Panc1 (cell line): ENCODE measurements around the gene CD226. TPM values are rescaled to one million over a fixed set of nuclear protein-coding genes. Genes with fewer than 3 reads are reported as not detected.
"Not testable (repeated sequence)": the region's sequence is repeated elsewhere in the genome, so short reads cannot be mapped to it uniquely, and the experiment has no call there.

Experiments used
- ATAC-seq: fragments of 200-7000 bp; cut with Tn5 transposase; 2 replicates; pipeline ENCODE4 v1.9.1; 2020; ENCODE audit warnings: mild to moderate bottlenecking, moderate library complexity
- BruUV-seq: library from RNA; stranded (reverse); fragments of 400-500 nt; replicated peaks from 2 replicates; lab custom pipeline; 2021; lab: Mats Ljungman, UMichigan
- CTCF ChIA-PET: fragments of 300-600 bp; sonication (Branson Sonifier 250); formaldehyde crosslinking; loops from one replicate; lab custom pipeline; 2022; ENCODE audit warnings: antibody characterized with exemption; lab: Charles Lee
- POLR2A ChIA-PET: fragments of 300-600 bp; sonication (Branson Sonifier 250); formaldehyde crosslinking; loops from one replicate; lab custom pipeline; 2022; ENCODE audit warnings: antibody characterized with exemption; lab: Charles Lee
- DNase-seq: peaks from one replicate; pipeline ENCODE4 v3.0.0-alpha.2; 2010; ENCODE audit warnings: low read depth, low spot score
- H3K27ac ChIP-seq: 2 replicates; pipeline ENCODE4 v1.5.1; 2011; ENCODE audit warnings: mild to moderate bottlenecking, low read length, inconsistent platforms
- H3K27me3 ChIP-seq: fragments of 200-500 bp; sonication (Bioruptor generic); 2 replicates; pipeline ENCODE4 v1.6.0; 2014; ENCODE audit warnings: low read length, inconsistent platforms; ENCODE audit not compliant: control insufficient read depth, insufficient read depth
- H3K36me3 ChIP-seq: fragments of 200-500 bp; sonication (Bioruptor generic); 2 replicates; pipeline ENCODE4 v1.5.1; 2014; ENCODE audit warnings: inconsistent platforms, mild to moderate bottlenecking, low read length, moderate library complexity; ENCODE audit not compliant: control insufficient read depth, insufficient read depth
- H3K4me1 ChIP-seq: 2 replicates; pipeline ENCODE4 v1.5.1; 2011; ENCODE audit warnings: inconsistent platforms, mild to moderate bottlenecking, low read length, moderate library complexity; ENCODE audit not compliant: control insufficient read depth, insufficient read depth
- H3K4me3 ChIP-seq, 2 experiments: 2 replicates each; pipeline ENCODE4 v1.5.1; 2011 to 2012; ENCODE audit warnings: low read depth in 2 of 2, low read length in 2 of 2, mild to moderate bottlenecking in 2 of 2, inconsistent platforms in 1 of 2, moderate library complexity in 1 of 2
- H3K9me3 ChIP-seq: fragments of 200-500 bp; sonication (Bioruptor generic); 2 replicates; pipeline ENCODE4 v1.5.1; 2014; ENCODE audit warnings: low read depth, mild to moderate bottlenecking, inconsistent platforms, low read length, moderate library complexity; ENCODE audit not compliant: control insufficient read depth, insufficient read depth
- POLR2AphosphoS5 ChIP-seq: IDR thresholded peaks from 2 replicates; pipeline ENCODE4 v1.6.1; 2012; ENCODE audit warnings: mild to moderate bottlenecking, low read depth, low read length, moderate library complexity
- REST ChIP-seq, 2 experiments: IDR thresholded peaks; 2 replicates each; pipeline ENCODE4 v1.6.1; 2011 to 2012; ENCODE audit warnings: low read depth in 2 of 2, control low read depth in 1 of 2, low read length in 1 of 2, mild to moderate bottlenecking in 1 of 2, moderate library complexity in 1 of 2; ENCODE audit not compliant: insufficient read depth in 1 of 2
- SIN3A ChIP-seq: IDR thresholded peaks from 2 replicates; pipeline ENCODE4 v1.6.1; 2012; ENCODE audit warnings: low read depth, mild to moderate bottlenecking, low read length, moderate library complexity, borderline replicate concordance; ENCODE audit not compliant: insufficient read depth
- TCF7L2 ChIP-seq: IDR thresholded peaks from 2 replicates; pipeline ENCODE4 v1.6.1; 2011; ENCODE audit warnings: mild to moderate bottlenecking, low read depth, low read length, inconsistent platforms
- in situ Hi-C: cut with HindIII; loops from 2 replicates; pipeline ENCODE4 v1.10.0; 2016; ENCODE audit warnings: low sequenced_read_pairs, low pct_unique_long_range_greater_than_20kb
- intact Hi-C: fragments of 100-400 bp; cut with micrococcal nuclease; formaldehyde crosslinking; loops from one replicate; pipeline ENCODE4 v1.10.0; 2022; ENCODE audit not compliant: unreplicated experiment
- total RNA-seq: library from RNA; stranded (reverse); gene quantifications from one replicate; pipeline ENCODE4 v1.2.1, GENCODE V29; 2021; ENCODE audit not compliant: unreplicated experiment
- TF ChIP-seq, protein P1 (sequence below): fragments of 450-650 bp; IDR thresholded peaks from 2 replicates; pipeline ENCODE4 v1.5.1; 2017; ENCODE audit warnings: mild to moderate bottlenecking

CD226 gene
- total RNA-seq, 1 experiment from 2014 or later: 0.95 TPM

GRCh38 chr18:69838620-69839411 lies 108.9 kb downstream of the CD226 start:
- in situ Hi-C loops: no loop called here
- no peaks in the 10 kb centered on the region for H3K4me1 ChIP-seq
- intact Hi-C loops: no loop called here
- H3K36me3 ChIP-seq: no peaks in the 10 kb centered on the region
- CTCF ChIA-PET: no interaction called here
- H3K27me3 ChIP-seq: no peaks in the 10 kb centered on the region
- TF ChIP-seq POLR2AphosphoS5: no peak
- no peak for TF ChIP-seq REST (IDR thresholded peaks at IDR 0.05; ENCODE audit: insufficient read depth in 1 of 2, low read depth in 2 of 2, low read length in 1 of 2)
- TF ChIP-seq, protein P1, sequence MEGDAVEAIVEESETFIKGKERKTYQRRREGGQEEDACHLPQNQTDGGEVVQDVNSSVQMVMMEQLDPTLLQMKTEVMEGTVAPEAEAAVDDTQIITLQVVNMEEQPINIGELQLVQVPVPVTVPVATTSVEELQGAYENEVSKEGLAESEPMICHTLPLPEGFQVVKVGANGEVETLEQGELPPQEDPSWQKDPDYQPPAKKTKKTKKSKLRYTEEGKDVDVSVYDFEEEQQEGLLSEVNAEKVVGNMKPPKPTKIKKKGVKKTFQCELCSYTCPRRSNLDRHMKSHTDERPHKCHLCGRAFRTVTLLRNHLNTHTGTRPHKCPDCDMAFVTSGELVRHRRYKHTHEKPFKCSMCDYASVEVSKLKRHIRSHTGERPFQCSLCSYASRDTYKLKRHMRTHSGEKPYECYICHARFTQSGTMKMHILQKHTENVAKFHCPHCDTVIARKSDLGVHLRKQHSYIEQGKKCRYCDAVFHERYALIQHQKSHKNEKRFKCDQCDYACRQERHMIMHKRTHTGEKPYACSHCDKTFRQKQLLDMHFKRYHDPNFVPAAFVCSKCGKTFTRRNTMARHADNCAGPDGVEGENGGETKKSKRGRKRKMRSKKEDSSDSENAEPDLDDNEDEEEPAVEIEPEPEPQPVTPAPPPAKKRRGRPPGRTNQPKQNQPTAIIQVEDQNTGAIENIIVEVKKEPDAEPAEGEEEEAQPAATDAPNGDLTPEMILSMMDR: no peak
- no peak for TF ChIP-seq TCF7L2
- TF ChIP-seq SIN3A: no peak
- no peak overlapping the region for H3K27ac ChIP-seq
- DNase-seq (no peak), ATAC-seq (no peak)
- POLR2A ChIA-PET: interaction anchor here (0.5 to 0.7 kb wide), 2 partner anchors 335 to 544 kb away, joined by 3 to 4 read pairs; no protein-coding TSS in a partner anchor
- no peak overlapping the region for H3K4me3 ChIP-seq
- H3K9me3 ChIP-seq: no peaks in the 10 kb centered on the region
- no TSS peak for BruUV-seq

DNA sequence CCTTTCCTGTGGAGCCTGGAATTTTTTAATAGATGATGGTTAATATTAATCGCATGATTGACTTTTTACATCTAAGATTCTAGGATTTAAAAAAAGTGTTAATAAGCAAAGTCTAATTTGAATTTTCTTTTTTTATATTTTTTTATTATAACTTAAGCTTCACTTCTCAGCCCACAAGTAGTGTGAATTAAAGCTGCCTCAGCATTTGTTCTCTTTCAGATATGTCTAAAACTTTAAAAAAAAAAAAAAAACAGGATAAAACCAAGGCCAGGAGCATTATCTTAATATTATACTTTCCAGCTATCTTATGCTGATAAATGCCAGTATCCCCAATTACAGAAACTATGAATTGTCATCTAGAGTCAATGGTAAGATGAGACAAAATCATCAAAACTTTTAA lies 109.7 kb downstream of the CD226 start:
- Histone ChIP-seq H3K36me3 (no peaks in the 10 kb centered on the region), H3K27ac (no peak overlapping the region), H3K9me3 (no peaks in the 10 kb centered on the region), H3K27me3 (no peaks in the 10 kb centered on the region), H3K4me1 (no peaks in the 10 kb centered on the region), H3K4me3 (no peak overlapping the region)
- no peak for TF ChIP-seq TCF7L2
- no peak for TF ChIP-seq REST (IDR thresholded peaks at IDR 0.05; ENCODE audit: insufficient read depth in 1 of 2, low read depth in 2 of 2, low read length in 1 of 2)
- TF ChIP-seq, protein P1: no peak
- no peak for TF ChIP-seq POLR2AphosphoS5
- TF ChIP-seq SIN3A: no peak
- in situ Hi-C loops: no loop called here
- POLR2A ChIA-PET: interaction anchor here (0.5 kb wide), 1 partner anchor 336 kb away, joined by 3 read pairs; no protein-coding TSS in a partner anchor
- BruUV-seq: no TSS peak
- no peak for ATAC-seq
- intact Hi-C loops: no loop called here
- CTCF ChIA-PET: no interaction called here
- no peak for DNase-seq

DNA sequence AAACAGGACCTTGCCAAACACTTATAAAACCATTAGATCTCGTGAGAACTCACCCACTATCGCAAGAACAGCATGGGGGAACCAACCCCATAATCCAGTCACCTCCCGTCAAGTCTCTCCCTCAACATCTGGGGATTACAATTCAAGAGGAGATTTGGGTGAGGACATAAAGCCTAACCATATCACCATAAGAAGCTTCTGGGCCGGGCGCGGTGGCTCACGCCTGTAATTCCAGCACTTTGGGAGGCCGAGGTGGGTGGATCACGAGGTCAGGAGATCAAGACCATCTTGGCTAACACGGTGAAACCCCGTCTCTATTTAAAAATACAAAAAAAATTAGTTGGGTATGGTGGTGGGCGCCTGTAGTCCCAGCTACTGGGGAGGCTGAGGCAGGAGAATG lies 112.7 kb downstream of the CD226 start:
- POLR2A ChIA-PET, in situ Hi-C loops, CTCF ChIA-PET, DNase-seq, intact Hi-C loops, BruUV-seq, H3K27me3 ChIP-seq, ATAC-seq, H3K4me3 ChIP-seq, H3K36me3 ChIP-seq, H3K27ac ChIP-seq, H3K4me1 ChIP-seq, H3K9me3 ChIP-seq: not testable (repeated sequence)
